Bronchial epithelial cell (primary cell): ENCODE measurements around the gene SORCS2. TPM values are rescaled to one million over a fixed set of nuclear protein-coding genes. Genes with fewer than 3 reads are reported as not detected.

ENCODE experiments used
- DNase-seq: peaks from one replicate; pipeline ENCODE4 v3.0.0-alpha.2; 2010; ENCODE audit warnings: low read depth
- FAIRE-seq: peaks from 2 replicates; lab custom pipeline; 2011; peaks lifted over from hg19 to GRCh38; lab: Jason Lieb, UNC
- H3K27me3 ChIP-seq: 2 replicates; pipeline ENCODE4 v1.5.1; 2011; ENCODE audit warnings: low read length; ENCODE audit not compliant: control insufficient read depth, insufficient read depth
- H3K36me3 ChIP-seq: 2 replicates; pipeline ENCODE4 v1.5.1; 2011; ENCODE audit warnings: low read length; ENCODE audit not compliant: control insufficient read depth, insufficient read depth
- H3K4me3 ChIP-seq: 2 replicates; pipeline ENCODE4 v1.5.1; 2011; ENCODE audit warnings: mild to moderate bottlenecking, low read depth, low read length, control low read depth
- total RNA-seq: library from RNA; depleted of rRNA; stranded (reverse); fragments of >200 nt; gene quantifications from 2 replicates; pipeline ENCODE4 v1.2.1, GENCODE V29; 2014
- TF ChIP-seq, protein P1 (sequence below): IDR thresholded peaks from 2 replicates; pipeline ENCODE4 v1.5.1; 2011; ENCODE audit warnings: mild to moderate bottlenecking, moderate library complexity, low read length, control low read depth, inconsistent platforms; ENCODE audit not compliant: insufficient read depth, severe bottlenecking

Gene SORCS2
- total RNA-seq, 1 donor from 2014 or later: under 0.01 TPM

DNA sequence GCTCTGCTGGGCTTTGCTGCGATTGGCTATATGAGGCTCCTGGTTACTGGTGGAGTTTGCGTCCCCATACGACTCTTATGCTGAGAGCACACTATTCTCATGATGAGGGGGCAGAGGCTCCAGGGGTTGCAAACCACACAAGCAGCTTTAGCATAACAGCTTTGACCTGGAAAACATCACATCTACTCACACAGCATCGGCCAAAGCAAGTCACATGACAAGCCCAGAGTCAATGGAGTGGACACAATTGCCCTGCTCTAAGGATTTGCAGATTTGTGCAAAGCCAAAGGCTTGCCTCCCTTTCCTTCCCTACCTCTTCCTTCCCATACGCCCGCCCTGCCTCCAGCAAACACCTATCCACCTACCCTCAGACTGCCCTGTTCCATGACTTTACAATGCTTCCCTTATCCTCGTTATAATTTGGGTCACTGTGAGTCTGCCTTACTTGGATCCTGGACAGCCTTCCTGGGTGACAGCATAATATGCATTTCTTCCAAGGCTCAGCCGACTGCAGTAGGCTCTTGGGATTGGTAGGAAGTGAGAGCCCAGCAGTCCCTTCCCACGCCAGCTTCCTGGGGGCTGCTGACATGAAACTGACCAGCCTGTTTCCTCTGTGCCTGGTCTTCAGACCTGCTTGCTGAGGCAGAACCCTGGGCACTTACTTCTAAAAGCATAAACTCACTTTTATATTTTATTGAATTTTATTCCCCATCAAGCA, 450.6 kb downstream of the SORCS2 start:
- FAIRE-seq (no peak), DNase-seq (no peak)
- Histone ChIP-seq H3K4me3 (no peak overlapping the region), H3K36me3 (no peaks in the 10 kb centered on the region), H3K27me3 (no peaks in the 10 kb centered on the region)
- TF ChIP-seq, protein P1, sequence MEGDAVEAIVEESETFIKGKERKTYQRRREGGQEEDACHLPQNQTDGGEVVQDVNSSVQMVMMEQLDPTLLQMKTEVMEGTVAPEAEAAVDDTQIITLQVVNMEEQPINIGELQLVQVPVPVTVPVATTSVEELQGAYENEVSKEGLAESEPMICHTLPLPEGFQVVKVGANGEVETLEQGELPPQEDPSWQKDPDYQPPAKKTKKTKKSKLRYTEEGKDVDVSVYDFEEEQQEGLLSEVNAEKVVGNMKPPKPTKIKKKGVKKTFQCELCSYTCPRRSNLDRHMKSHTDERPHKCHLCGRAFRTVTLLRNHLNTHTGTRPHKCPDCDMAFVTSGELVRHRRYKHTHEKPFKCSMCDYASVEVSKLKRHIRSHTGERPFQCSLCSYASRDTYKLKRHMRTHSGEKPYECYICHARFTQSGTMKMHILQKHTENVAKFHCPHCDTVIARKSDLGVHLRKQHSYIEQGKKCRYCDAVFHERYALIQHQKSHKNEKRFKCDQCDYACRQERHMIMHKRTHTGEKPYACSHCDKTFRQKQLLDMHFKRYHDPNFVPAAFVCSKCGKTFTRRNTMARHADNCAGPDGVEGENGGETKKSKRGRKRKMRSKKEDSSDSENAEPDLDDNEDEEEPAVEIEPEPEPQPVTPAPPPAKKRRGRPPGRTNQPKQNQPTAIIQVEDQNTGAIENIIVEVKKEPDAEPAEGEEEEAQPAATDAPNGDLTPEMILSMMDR: no peak

DNA sequence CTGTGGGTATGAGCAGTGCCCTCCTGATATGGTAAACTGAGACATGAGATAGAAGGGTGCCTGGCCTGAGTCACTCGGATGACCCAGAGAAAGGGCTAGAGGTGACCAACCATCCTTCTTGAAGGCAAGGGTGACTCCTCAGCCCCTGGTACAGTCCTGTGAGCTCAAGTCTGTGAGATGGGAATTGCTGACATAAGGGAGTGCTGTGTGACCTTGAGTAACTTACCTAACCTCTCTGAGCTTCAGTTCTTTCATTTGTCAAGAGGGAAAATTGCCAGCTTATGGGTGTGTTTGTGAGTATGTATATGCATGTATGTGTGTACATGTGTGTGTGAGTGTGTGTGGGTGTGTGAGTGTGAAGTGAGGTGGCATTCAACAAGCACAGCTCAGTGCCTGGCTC, 452.8 kb downstream of the SORCS2 start:
- Histone ChIP-seq H3K36me3 (no peaks in the 10 kb centered on the region), H3K27me3 (no peaks in the 10 kb centered on the region), H3K4me3 (no peak overlapping the region)
- DNase-seq (no peak), FAIRE-seq (no peak)
- TF ChIP-seq, protein P1: no peak

DNA sequence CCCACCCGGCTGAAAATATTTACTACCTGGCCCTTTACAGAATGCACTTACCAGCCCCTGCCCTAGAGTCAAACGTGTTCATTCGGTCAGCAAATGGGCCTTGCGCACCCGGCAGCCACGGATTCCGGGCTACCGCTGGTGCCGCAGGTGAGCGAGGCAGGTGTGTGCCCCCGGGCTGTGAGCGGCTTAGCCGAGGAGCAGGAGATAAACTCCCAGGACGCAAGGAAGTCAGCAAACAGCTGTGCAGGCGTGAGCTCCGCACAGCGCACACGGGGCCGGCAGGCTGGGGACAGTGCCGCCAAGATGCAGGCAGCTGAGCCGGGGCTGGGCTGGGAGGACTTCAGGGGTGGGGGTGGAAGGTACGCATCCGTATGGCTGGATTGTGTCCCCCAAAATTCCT, 453.6 kb downstream of the SORCS2 start:
- H3K36me3 ChIP-seq: no peaks in the 10 kb centered on the region
- no peak overlapping the region for H3K4me3 ChIP-seq
- TF ChIP-seq, protein P1: no peak
- DNase-seq: no peak
- H3K27me3 ChIP-seq: no peaks in the 10 kb centered on the region
- FAIRE-seq: no peak

DNA sequence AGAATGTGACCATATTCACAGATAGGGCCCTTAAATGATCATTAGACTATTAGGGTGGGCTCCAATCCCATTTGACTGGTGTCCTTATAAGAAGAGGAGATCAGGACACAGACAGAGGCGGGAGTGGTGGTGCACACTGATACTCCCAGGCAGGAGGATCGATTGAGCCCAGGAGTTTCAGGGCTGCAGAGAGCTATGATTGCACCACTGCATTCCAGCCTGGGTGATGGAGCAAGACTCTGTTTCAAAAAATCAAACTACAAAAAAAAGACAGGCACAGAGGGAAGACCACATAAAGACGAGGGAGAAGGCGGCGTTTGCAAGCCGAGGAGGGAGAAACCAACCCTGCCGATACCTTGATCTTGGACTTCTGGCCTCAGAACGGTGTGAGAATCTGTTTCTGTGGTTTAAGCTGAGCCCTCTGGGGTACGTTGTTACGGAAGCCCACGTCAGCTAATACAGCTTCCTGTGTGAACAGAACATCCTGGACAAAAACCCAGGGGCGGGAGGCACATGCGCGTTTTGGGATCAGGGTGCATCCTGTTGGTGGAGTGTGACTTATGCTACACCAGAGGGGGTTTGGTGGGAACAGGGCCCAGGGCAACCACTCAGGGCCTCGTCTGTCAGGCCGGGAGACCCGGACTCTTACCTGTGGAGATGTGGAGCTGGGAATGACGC, 454.2 kb downstream of the SORCS2 start:
- TF ChIP-seq, protein P1: no peak
- H3K36me3 ChIP-seq: no peaks in the 10 kb centered on the region
- no peak for DNase-seq
- no peak for FAIRE-seq
- no peak overlapping the region for H3K4me3 ChIP-seq
- no peaks in the 10 kb centered on the region for H3K27me3 ChIP-seq

DNA sequence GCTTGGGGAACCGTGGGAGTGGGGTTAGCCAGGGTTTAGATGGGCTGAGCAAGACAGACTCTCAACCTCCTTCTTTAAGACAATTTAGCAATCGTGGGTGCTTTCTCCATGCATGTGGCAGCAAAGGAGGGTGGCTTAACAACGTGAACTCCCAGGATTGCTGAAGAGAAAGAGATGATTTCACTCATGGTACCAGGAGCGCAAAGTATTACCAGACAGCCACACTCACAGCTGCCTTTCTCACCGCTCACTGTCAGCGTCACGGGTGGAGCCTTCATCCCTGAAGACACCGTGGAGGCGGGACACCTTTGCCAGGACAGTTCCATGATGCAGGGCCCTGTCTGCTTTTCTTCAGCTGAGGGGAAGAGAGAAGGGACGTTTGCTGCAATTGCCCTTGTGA, 454.8 kb downstream of the SORCS2 start:
- TF ChIP-seq, protein P1: no peak
- Histone ChIP-seq H3K36me3 (no peaks in the 10 kb centered on the region), H3K4me3 (no peak overlapping the region), H3K27me3 (no peaks in the 10 kb centered on the region)
- FAIRE-seq: no peak
- DNase-seq: no peak
